HuH-7 (cell line): ENCODE data around the gene COL28A1.
A peak's percentile ranks its signal among the peaks of the same experiment; 100 is the strongest.
"Not testable (repeated sequence)": the region's sequence is repeated elsewhere in the genome, so short reads cannot be mapped to it uniquely, and the experiment has no call there.

Experiments
- DNase-seq: peaks from one replicate; pipeline ENCODE4 v3.0.0; 2011; ENCODE audit warnings: low spot score

Gene COL28A1

DNA sequence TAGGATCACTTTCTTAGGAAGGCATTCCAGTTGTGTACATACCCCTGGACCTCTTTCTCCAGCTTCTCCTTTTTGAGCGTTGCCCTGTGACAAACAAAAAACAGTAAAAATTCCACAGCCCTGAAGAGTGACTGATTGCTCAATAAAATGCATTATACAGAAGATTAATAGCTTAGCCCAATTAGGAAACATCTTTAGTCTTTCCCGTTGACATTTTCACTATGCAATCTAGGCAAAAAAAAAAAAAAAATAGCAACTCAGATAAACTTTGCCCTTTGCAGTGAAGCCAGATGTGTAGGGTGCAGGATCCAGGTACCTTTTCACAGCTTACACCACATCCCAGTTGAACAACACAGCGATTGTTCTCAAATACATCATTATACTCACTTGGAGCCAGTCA lies 17.9 kb downstream of the COL28A1 start:
- peak; percentile 40 for DNase-seq

GRCh38 chr7:7516662-7517061 lies 19.0 kb downstream of the COL28A1 start:
- DNase-seq: no peak

DNA sequence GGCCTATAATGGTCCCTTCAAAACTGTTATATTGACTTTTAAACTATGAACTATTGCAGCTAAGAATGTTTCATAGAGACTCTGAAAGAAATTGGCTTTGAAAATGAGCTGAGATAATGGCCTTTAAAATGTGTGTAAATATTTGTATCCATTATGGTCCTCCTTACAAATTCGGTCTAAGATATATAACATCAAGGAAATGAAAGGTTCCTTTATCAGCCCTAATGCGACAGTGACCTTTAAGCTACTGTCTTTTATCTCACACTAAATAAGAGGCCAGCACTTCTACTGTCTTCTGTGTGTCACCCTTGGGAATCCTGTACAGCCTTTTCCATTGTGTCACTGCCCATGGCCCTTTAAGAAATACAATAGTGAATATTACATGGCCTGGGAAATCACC lies 19.5 kb downstream of the COL28A1 start:
- DNase-seq: no peak

GRCh38 chr7:7512861-7513597 lies 22.6 kb downstream of the COL28A1 start:
- no peak for DNase-seq

GRCh38 chr7:7510794-7511193 lies 24.9 kb downstream of the COL28A1 start:
- no peak for DNase-seq

DNA sequence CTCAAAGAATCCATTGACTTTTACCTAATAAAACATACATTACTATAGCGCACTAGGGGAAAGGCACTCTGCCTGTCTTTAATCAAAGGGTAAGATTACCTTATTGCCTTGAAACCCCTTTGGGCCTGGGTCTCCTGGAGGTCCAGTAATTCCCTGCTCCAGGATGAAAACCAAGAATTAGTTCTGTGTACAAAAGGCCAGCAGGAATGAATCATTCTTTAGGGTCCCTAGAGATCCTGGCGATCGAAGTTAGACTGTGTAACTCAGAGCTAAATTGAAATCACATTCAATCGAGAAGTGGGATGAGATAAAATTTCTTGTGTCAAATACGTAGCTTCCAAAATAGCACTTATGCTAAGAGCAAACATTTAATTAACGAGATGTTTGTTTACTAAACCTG lies 29.8 kb downstream of the COL28A1 start:
- DNase-seq: no peak

DNA sequence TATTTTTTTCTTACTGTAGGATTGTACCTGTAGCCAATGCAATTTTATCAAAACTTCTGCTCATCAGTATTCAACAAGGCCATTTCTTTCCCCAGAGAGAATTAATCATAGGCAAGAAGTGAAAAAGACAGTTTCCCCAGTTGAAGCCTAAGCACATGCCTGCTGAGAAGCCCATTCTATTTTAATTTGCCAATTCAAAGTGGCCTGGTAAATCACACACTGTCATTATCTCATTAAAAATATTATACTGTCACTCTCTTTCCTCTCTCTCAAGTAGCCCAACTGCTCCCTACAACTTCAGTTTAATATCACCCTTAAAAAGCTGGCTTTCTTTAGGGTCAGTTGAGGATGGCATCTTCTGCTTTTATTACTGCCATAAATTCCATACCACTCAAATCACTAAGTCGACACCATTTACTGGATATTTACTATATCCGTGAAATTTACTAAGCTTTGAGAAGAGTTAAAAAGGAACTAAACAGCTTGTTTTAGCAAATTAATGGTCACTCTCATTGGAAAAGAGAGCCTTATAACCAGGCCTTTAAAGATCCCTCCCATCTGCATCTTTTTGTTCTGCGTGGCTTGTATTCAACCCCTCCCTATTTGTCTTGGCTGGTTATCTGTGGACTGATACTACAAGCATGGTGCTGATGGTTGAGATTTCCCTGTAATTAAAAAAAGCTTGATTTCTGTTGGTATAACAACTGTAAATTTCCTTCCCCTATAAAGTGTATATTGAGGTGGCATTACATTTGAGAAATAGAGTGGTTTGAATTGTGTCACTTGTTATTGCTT lies 30.6 kb downstream of the COL28A1 start:
- no peak for DNase-seq

DNA sequence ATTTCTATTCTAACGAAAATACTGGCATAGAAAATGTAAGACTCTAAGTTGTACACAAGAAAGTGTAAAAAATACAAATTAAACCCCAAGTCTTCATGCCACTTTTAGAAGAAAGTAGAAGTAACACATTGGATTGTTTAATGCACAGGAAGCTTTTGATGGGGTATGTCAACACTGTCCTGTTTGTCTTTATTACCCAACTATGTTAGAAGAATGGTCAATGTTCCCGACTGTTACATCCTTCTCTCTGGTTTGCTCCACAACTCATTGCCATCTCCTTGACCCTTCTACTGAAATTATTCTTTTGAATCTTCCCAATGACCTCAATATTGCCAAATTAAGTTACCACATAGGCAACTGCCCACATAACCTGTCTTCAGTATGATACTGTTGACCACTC lies 35.8 kb downstream of the COL28A1 start:
- DNase-seq: no peak

DNA sequence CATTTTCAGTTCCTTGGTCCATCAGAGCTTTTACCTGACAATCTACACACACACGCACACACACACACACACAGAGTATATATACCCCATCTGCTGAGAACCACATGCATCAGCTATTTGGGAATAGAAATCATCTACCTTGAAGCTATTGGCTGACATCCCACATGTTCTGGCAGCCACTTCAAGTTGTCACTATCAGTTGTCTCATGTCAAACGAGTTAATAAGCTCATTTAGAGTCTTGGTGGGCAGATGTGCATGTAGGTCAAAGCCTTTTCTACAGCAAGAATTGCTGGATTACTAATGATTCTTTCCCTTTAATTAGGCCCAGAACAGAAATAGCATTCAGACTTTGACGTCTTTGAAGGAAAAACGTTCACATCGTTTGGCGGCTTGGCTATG lies 36.8 kb downstream of the COL28A1 start:
- DNase-seq: no peak

DNA sequence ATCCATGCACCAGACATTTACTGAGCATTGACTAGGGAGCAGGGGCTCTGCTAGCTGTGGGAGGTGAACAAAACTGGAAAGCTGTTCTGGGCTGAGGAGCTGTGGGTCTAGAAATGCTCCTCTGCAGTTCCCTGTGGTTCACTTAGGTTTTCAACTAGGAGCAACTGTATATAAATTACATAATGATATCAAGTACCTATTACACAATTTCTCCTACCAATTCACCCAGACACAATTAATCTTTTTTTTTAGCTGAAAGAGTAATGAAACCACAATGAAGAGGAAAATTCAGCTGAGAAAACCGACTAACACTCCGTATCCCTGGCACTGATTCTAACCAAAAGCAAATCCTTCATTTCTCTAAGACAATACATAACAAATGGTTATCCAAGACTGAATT lies 39.4 kb downstream of the COL28A1 start:
- DNase-seq: no peak

DNA sequence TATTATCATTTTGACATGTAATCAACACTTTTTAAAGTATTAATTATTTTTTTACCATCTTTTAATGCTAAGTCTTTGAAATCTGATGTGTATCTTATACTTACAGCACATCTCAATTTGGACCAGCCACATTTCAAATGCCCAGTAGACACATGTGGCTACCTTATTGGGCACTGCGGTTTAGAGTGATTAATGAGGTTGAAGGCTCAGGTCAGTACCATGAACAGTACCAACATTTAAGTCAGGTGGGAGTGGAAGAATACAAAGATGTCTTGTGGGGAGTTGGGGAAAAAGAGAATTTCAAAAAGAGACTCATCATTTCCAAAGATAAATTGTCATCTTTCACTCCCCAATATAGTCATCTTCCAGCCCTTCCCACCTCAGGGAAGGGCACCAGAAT lies 40.5 kb downstream of the COL28A1 start:
- no peak for DNase-seq

- no peak for DNase-seq
These were observed 44.6 kb downstream of the COL28A1 start for GRCh38 chr7:7491044-7491443.

DNA sequence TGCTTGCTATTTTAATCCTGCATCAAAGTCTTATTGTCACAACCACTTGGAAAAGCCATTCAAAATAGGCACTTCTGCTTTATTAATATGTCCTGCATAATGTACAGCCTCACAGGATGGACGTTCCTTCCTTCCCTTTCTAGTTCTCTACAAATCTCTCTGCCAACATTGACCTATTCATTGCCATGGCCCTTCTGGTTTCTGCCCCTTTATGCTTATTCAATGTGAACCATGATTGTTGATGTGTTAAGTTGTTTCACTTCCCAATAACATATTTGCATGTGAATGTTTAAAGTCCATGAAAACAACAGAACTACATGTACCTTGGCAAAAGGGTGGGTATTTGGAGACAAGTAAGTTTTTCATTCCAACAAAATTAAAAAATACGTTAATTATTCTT lies 45.7 kb downstream of the COL28A1 start:
- no peak for DNase-seq

GRCh38 chr7:7489546-7489945 lies 46.1 kb downstream of the COL28A1 start:
- DNase-seq: no peak

GRCh38 chr7:7486362-7486761 lies 49.3 kb downstream of the COL28A1 start:
- DNase-seq: no peak

GRCh38 chr7:7484072-7484471 lies 51.6 kb downstream of the COL28A1 start:
- no peak for DNase-seq

DNA sequence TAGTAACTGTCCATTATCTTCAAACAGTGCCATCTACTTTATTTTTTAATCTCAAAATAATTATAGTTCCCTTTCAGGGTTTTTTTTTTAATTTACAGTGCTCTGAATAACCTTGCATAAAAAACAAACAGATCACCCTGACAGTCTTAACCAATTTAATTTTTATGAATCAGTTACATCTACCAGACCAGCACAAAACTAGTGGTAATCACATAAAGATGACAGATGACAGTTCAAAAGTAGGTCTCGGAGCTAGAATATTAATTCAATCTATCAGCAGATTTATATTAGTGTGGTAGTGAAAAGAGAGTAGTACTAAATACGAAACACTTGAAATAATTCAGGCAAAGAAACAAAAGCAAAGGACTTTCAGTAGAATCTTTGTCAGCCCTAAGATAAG lies 53.9 kb downstream of the COL28A1 start:
- DNase-seq: no peak

DNA sequence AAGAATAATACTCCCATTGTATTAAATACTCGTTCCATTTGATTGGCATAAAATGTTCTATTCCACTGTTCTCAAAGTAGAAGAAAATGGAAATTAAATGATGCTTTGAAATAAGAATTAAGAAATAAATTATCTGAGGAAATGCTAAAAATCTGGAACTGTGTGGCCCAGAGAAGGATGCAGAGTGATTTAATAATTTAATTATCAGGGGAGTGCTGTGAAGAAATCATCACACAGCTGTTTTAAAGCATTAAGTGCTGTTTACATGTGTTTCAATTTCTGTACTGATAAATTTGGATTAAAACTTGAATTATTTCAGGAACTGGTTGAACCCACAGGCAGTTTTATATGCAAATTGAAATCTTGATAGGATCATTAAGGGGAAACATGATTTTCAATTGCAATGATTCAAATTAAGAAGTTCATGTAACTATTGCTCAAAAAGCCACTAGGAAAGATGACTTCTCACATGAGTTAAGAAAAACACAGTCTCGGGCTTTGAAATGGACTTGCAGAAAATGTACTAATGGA lies 56.3 kb downstream of the COL28A1 start:
- no peak for DNase-seq

GRCh38 chr7:7478569-7478968 lies 57.1 kb downstream of the COL28A1 start:
- no peak for DNase-seq

- not testable (repeated sequence) for DNase-seq
These were observed 58.0 kb downstream of the COL28A1 start for GRCh38 chr7:7477641-7478040.

GRCh38 chr7:7476381-7476780 lies 59.3 kb downstream of the COL28A1 start:
- no peak for DNase-seq

GRCh38 chr7:7475601-7476000 lies 60.1 kb downstream of the COL28A1 start:
- no peak for DNase-seq

DNA sequence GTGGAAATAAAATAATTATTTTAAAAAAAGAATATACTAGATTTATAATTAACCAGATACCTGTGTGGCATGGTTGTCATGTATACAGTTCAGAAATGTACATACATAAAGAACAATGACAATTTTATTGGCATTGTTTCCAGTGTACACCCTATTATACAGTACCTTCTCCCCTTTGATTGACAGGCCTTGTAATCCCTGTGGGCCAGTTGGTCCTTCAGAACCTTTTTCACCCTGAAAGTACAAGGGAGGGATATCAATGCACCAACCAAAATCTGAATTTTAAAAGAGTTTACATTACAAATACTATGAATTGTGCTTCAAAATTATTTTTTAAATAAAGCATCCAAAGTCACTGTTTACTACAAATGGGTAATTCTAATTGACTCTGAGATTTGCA lies 61.2 kb downstream of the COL28A1 start:
- DNase-seq: no peak
